WERI-Rb-1 (cell line): ENCODE results near the gene UTRN.

ENCODE experiments used
- DNase-seq: peaks from one replicate; pipeline ENCODE4 v3.0.0-alpha.2; 2020
- H3K27ac ChIP-seq: fragments of 250-450 bp; sonication (Bioruptor Pico); 2 replicates; pipeline ENCODE4 v1.5.1; 2020; ENCODE audit warnings: mild to moderate bottlenecking, moderate library complexity
- H3K27me3 ChIP-seq: fragments of 250-450 bp; sonication (Bioruptor Pico); 2 replicates; pipeline ENCODE4 v1.5.1; 2021; ENCODE audit warnings: mild to moderate bottlenecking, low read depth, moderate library complexity; ENCODE audit not compliant: insufficient read depth, severe bottlenecking
- H3K36me3 ChIP-seq: fragments of 250-450 bp; sonication (Bioruptor Pico); 2 replicates; pipeline ENCODE4 v1.5.1; 2020; ENCODE audit warnings: mild to moderate bottlenecking, moderate library complexity
- H3K4me3 ChIP-seq: 2 replicates; pipeline ENCODE4 v1.5.1; 2011; ENCODE audit warnings: low read depth, mild to moderate bottlenecking, control low read depth, low read length
- H3K9me3 ChIP-seq: fragments of 250-450 bp; sonication (Bioruptor Pico); 2 replicates; pipeline ENCODE4 v1.5.1; 2021; ENCODE audit warnings: mild to moderate bottlenecking, moderate library complexity; ENCODE audit not compliant: severe bottlenecking
- TF ChIP-seq, protein P1 (sequence below): IDR thresholded peaks from 2 replicates; pipeline ENCODE4 v1.5.1; 2011; ENCODE audit warnings: low read depth, mild to moderate bottlenecking, control low read depth, inconsistent platforms, low read length

Gene UTRN

DNA sequence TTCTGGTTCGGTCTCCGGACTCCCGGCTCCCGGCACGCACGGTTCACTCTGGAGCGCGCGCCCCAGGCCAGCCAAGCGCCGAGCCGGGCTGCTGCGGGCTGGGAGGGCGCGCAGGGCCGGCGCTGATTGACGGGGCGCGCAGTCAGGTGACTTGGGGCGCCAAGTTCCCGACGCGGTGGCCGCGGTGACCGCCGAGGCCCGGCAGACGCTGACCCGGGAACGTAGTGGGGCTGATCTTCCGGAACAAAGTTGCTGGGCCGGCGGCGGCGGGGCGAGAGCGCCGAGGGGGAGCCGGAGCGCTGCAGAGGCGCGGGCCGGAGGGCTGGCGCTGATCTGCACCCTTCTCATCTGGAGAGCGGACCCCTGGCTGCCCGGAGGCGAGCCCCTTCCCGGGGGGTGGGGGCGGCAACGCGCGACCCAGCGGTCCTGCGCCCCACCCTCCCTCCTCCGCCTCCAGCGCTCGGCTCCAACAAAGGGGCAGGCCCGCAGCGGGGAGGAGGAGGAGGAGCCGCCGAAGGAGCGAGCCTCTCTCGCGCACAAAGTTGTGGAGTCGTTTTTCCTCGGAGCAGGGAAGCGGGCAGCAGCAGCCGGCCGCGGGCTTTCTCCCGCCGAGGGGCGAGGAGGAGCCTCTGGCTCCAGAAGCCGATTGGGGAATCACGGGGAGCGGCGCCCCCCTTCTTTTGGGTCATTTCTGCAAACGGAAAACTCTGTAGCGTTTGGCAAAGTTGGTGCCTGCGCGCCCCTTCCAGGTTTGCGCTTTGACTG lies at the start of gene UTRN:
Gene UTRN, plus strand, starts transcription at position 553 of the 765 bp plus-strand sequence. CDS start 6,494 bp downstream, outside the sequence.
- H3K27me3 ChIP-seq: no peaks in the 10 kb centered on the region
- H3K4me3 ChIP-seq: peak within 1 kb of the TSS; percentile 77
- H3K27ac ChIP-seq: peak within 1 kb of the TSS; percentile 72
- no peaks in the 10 kb centered on the region for H3K9me3 ChIP-seq
- TF ChIP-seq, protein P1, sequence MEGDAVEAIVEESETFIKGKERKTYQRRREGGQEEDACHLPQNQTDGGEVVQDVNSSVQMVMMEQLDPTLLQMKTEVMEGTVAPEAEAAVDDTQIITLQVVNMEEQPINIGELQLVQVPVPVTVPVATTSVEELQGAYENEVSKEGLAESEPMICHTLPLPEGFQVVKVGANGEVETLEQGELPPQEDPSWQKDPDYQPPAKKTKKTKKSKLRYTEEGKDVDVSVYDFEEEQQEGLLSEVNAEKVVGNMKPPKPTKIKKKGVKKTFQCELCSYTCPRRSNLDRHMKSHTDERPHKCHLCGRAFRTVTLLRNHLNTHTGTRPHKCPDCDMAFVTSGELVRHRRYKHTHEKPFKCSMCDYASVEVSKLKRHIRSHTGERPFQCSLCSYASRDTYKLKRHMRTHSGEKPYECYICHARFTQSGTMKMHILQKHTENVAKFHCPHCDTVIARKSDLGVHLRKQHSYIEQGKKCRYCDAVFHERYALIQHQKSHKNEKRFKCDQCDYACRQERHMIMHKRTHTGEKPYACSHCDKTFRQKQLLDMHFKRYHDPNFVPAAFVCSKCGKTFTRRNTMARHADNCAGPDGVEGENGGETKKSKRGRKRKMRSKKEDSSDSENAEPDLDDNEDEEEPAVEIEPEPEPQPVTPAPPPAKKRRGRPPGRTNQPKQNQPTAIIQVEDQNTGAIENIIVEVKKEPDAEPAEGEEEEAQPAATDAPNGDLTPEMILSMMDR: no peak
- no peaks in the 10 kb centered on the region for H3K36me3 ChIP-seq
- DNase-seq: peak; percentile 76

DNA sequence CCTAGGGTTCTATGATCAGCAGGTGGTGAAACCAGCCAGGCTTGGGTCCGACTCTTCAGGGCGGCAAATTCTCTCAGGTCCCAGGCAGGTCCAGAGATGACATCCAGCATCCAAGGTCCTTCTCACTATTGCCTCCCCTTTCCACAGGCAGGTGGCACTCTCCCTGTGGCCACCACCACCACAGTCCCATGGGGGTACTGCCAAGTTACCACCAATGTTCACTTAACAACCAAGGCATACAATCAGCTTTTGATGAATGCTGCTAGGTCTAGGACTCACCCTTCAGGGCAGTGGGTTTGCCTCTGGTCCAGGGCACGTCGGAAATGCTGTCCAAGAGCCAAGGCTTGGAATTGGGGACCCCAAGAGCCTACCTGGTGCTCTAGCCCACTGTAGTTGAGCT lies 40.4 kb upstream of the UTRN start:
- Histone ChIP-seq H3K27ac (no peak overlapping the region), H3K9me3 (no peaks in the 10 kb centered on the region), H3K36me3 (no peaks in the 10 kb centered on the region), H3K4me3 (no peak overlapping the region), H3K27me3 (no peaks in the 10 kb centered on the region)
- no peak for DNase-seq
- TF ChIP-seq, protein P1: no peak

DNA sequence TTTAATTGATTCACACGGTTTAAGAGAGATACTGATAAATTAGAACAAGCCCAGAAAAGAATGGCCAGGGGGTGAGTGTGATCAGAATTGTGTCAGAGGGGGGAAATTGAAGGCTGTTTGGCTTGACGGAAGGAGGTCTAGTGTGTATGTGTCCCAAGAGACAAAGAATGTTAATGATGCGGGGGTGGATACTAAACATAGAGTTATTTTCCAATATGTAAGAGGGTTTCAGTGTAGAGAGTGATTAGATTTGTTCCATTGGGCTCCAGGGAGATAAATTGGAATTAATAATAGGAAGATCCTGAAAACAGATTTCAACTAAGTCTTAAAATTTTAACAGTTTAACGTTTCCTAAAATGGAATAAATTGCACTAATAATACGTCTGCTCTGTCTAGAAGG lies 38.1 kb upstream of the UTRN start:
- no peak overlapping the region for H3K4me3 ChIP-seq
- no peak overlapping the region for H3K27ac ChIP-seq
- no peaks in the 10 kb centered on the region for H3K36me3 ChIP-seq
- DNase-seq: no peak
- TF ChIP-seq, protein P1: no peak
- no peaks in the 10 kb centered on the region for H3K27me3 ChIP-seq
- H3K9me3 ChIP-seq: no peaks in the 10 kb centered on the region

DNA sequence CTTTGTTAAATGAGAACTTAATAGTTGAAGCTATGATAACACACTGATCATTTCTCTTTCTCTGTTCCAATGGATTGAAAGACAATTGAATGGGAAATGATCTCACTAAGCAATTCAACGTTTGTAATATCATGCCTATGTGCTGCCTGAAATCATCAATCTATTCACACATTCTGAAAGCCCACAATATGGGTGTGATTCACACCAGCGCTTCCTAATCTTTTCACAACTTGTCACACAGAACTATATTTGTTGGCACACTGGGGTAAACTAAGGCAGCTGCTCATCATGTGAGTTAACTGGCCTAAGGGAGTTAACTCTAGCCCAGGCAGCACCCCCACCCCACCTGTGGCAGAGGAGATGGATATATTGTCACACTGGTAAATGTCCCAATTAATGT lies 37.1 kb upstream of the UTRN start:
- H3K27ac ChIP-seq: no peak overlapping the region

DNA sequence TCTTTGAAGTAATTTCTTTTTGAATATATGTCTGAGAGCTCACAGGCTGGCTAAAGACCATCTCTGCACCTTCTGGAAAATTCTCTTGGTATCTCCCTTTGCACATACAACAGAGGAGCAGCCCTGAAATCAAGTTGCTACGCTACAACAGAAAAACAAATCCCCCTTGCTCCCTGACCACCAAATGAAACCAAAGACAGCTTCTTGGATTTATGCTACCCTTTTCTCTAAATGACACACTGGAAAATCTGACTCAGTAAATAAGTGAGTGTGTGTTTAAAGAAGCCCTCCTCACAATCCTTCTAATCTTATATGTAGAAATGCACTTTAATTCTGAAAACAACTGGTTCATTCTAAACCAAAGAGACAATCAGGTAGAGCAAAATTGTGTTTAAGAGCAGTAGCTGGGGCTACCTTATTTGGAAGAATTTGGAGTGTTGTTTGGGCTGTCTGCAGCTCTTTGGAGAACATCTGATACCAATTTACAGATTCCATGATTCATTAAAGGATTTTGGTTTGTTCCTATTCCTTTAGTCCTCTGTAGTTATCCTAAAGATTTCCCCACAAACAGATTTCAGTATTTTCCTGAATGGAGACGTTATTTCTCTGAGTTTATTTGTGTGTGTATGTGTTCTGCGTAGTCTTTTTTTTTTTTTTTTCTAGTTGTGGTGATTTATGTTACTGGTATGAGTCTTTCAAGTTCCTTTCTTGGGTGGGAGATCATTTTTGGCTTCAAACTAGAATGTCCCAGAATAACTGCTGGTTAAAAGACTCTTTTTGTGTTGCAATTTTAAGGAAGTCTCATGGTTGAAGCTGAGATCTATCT lies 36.4 kb upstream of the UTRN start:
- Histone ChIP-seq H3K27ac (no peak overlapping the region), H3K36me3 (no peaks in the 10 kb centered on the region)
- no peak for DNase-seq

More for the DNA sequence above, 37.1 kb upstream of the UTRN start:
- TF ChIP-seq, protein P1: no peak
- Histone ChIP-seq H3K36me3 (no peaks in the 10 kb centered on the region), H3K4me3 (no peak overlapping the region), H3K9me3 (no peaks in the 10 kb centered on the region), H3K27me3 (no peaks in the 10 kb centered on the region)
- DNase-seq: no peak

More for the DNA sequence above, 36.4 kb upstream of the UTRN start:
- TF ChIP-seq, protein P1: no peak
- Histone ChIP-seq H3K9me3 (no peaks in the 10 kb centered on the region), H3K4me3 (no peak overlapping the region), H3K27me3 (no peaks in the 10 kb centered on the region)
